Stimulated activated CD8-positive, alpha-beta memory T cell treated with anti-CD3 and anti-CD28 coated beads, Interleukin-4, amount 100 ng/mL, for 48 hours (primary cell): ENCODE data around the gene FRMD4A.
"Not testable (repeated sequence)": the region's sequence is repeated elsewhere in the genome, so short reads cannot be mapped to it uniquely, and the experiment has no call there.

Source experiments
- DNase-seq: peaks from one replicate; pipeline ENCODE4 v3.0.0-alpha.2; 2020

FRMD4A gene

GRCh38 chr10:13797164-13797563 is 533.6 kb downstream of the FRMD4A start:
- DNase-seq, result no peak

GRCh38 chr10:13795653-13796555 is 534.8 kb downstream of the FRMD4A start:
- DNase-seq, result no peak

GRCh38 chr10:13794992-13795612 is 535.6 kb downstream of the FRMD4A start:
- DNase-seq, result no peak

GRCh38 chr10:13792006-13792405 is 538.7 kb downstream of the FRMD4A start:
- DNase-seq, result no peak

- no peak for DNase-seq
Observed at GRCh38 chr10:13791483-13791882, 539.2 kb downstream of the FRMD4A start.

- DNase-seq, result no peak
Observed at GRCh38 chr10:13790196-13790595, 540.5 kb downstream of the FRMD4A start.

GRCh38 chr10:13789448-13789829 is 541.3 kb downstream of the FRMD4A start:
- no peak for DNase-seq

- no peak for DNase-seq
Observed at GRCh38 chr10:13788711-13789447, 541.8 kb downstream of the FRMD4A start.

- no peak for DNase-seq
Observed at GRCh38 chr10:13788320-13788600, 542.5 kb downstream of the FRMD4A start.

GRCh38 chr10:13787015-13787421 is 543.7 kb downstream of the FRMD4A start:
- DNase-seq, result peak; percentile 75

- peak; percentile 28 for DNase-seq
Observed at GRCh38 chr10:13784067-13784466, 546.7 kb downstream of the FRMD4A start.

GRCh38 chr10:13779748-13780147 is 551.0 kb downstream of the FRMD4A start:
- DNase-seq, result no peak

GRCh38 chr10:13778693-13778960 is 552.1 kb downstream of the FRMD4A start:
- not testable (repeated sequence) for DNase-seq

GRCh38 chr10:13776861-13777311 is 553.8 kb downstream of the FRMD4A start:
- DNase-seq, result no peak

GRCh38 chr10:13775786-13776775 is 554.6 kb downstream of the FRMD4A start:
- no peak for DNase-seq

GRCh38 chr10:13774303-13774893 is 556.3 kb downstream of the FRMD4A start:
- no peak for DNase-seq

GRCh38 chr10:13773496-13774170 is 557.1 kb downstream of the FRMD4A start:
- DNase-seq, result no peak

GRCh38 chr10:13773043-13773442 is 557.7 kb downstream of the FRMD4A start:
- DNase-seq, result no peak

GRCh38 chr10:13771992-13772391 is 558.7 kb downstream of the FRMD4A start:
- no peak for DNase-seq

GRCh38 chr10:13770760-13771493 is 559.8 kb downstream of the FRMD4A start:
- DNase-seq, result no peak

- no peak for DNase-seq
Observed at GRCh38 chr10:13769946-13770345, 560.8 kb downstream of the FRMD4A start.
